ENCODE data around the gene LIN28A. TPM values are rescaled to one million over a fixed set of nuclear protein-coding genes. Genes with fewer than 3 reads are reported as not detected.

Gene LIN28A
- total RNA-seq (2021) (0.15 and 0.39 TPM in 2 replicates), Bru-seq, nascent RNA (percentile 14 among the genes with signal in this experiment), BruChase-seq, experiment 1, labeled RNA remaining after a 2-hour chase (percentile 21 among the genes with signal in this experiment), BruChase-seq, experiment 2, labeled RNA remaining after a 6-hour chase (percentile 15 among the genes with signal in this experiment)
- long read RNA-seq: 0 reads

GRCh38 chr1:26410706-26411623 is at the start of gene LIN28A:
Gene LIN28A, plus strand, starts transcription at chr1:26410817. Its CDS starts 75 bp downstream, at chr1:26410892.
- peaks cover 78% of the 10 kb centered on the region for H3K27me3 ChIP-seq (replicated peaks; ENCODE audit: insufficient read depth, low read depth, low read length, poor library complexity)
- ChIA-PET CTCF (interaction anchor here (1.5 kb wide), 1 partner anchor 9 kb away, joined by 8 read pairs; no protein-coding TSS in a partner anchor), POLR2A (ENCODE audit: low non-redundant PET) (no interaction called here)
- no peak for TF ChIP-seq CTCF (conservative IDR thresholded peaks at IDR 0.05; ENCODE audit: low read depth, low read length)
- TF ChIP-seq EZH2 (IDR thresholded peaks at IDR 0.05; ENCODE audit: borderline replicate concordance, low read depth, low read length, poor library complexity, severe bottlenecking): peak; percentile 96
- no peak for DNase-seq (ENCODE audit: low spot score)
- no peak within 1 kb of the TSS for H3K4me3 ChIP-seq (ENCODE audit: low read depth, low read length, poor library complexity, severe bottlenecking)
- no peaks in the 10 kb centered on the region for H3K9me3 ChIP-seq (ENCODE audit: low read depth, low read length, poor library complexity, severe bottlenecking)
- intact Hi-C loops (cut with micrococcal nuclease; ENCODE audit: unreplicated experiment): no loop called here
- no peaks in the 10 kb centered on the region for H3K36me3 ChIP-seq (ENCODE audit: insufficient read depth, low read length, poor library complexity, severe bottlenecking)
- no peaks in the 10 kb centered on the region for H3K4me1 ChIP-seq (ENCODE audit: insufficient read depth, low read length, poor library complexity, severe bottlenecking)
- BruUV-seq (replicated peaks): no TSS peak
- H3K27ac ChIP-seq (ENCODE audit: low read depth, low read length, poor library complexity, severe bottlenecking): no peak within 1 kb of the TSS

GRCh38 chr1:26361605-26362122 is 49.0 kb upstream of the LIN28A start:
- Histone ChIP-seq H3K27me3 (replicated peaks; ENCODE audit: insufficient read depth, low read depth, low read length, poor library complexity) (peaks cover 29% of the 10 kb centered on the region), H3K9me3 (ENCODE audit: low read depth, low read length, poor library complexity, severe bottlenecking) (no peaks in the 10 kb centered on the region), H3K36me3 (ENCODE audit: insufficient read depth, low read length, poor library complexity, severe bottlenecking) (no peaks in the 10 kb centered on the region), H3K4me3 (ENCODE audit: low read depth, low read length, poor library complexity, severe bottlenecking) (no peak overlapping the region), H3K27ac (ENCODE audit: low read depth, low read length, poor library complexity, severe bottlenecking) (no peak overlapping the region), H3K4me1 (ENCODE audit: insufficient read depth, low read length, poor library complexity, severe bottlenecking) (no peaks in the 10 kb centered on the region)
- CTCF ChIA-PET: interaction anchor here (1.3 kb wide), 1 partner anchor 55 kb away, joined by 4 read pairs; no protein-coding TSS in a partner anchor
- DNase-seq (ENCODE audit: low spot score): no peak
- BruUV-seq (replicated peaks): no TSS peak
- TF ChIP-seq EZH2 (IDR thresholded peaks at IDR 0.05; ENCODE audit: borderline replicate concordance, low read depth, low read length, poor library complexity, severe bottlenecking): no peak
- no peak for TF ChIP-seq CTCF (conservative IDR thresholded peaks at IDR 0.05; ENCODE audit: low read depth, low read length)
- intact Hi-C loops (cut with micrococcal nuclease; ENCODE audit: unreplicated experiment): no loop called here
- POLR2A ChIA-PET (ENCODE audit: low non-redundant PET): no interaction called here

GRCh38 chr1:26362331-26362730 is 48.3 kb upstream of the LIN28A start:
- POLR2A ChIA-PET (ENCODE audit: low non-redundant PET): no interaction called here
- DNase-seq (ENCODE audit: low spot score): no peak
- no peaks in the 10 kb centered on the region for H3K4me1 ChIP-seq (ENCODE audit: insufficient read depth, low read length, poor library complexity, severe bottlenecking)
- CTCF ChIA-PET: interaction anchor here (0.5 to 1.3 kb wide), 3 partner anchors 52 to 232 kb away, joined by 3 to 5 read pairs (median 4); no protein-coding TSS in a partner anchor
- no peak for TF ChIP-seq EZH2 (IDR thresholded peaks at IDR 0.05; ENCODE audit: borderline replicate concordance, low read depth, low read length, poor library complexity, severe bottlenecking)
- TF ChIP-seq CTCF (conservative IDR thresholded peaks at IDR 0.05; ENCODE audit: low read depth, low read length): no peak
- H3K27ac ChIP-seq (ENCODE audit: low read depth, low read length, poor library complexity, severe bottlenecking): no peak overlapping the region
- no TSS peak for BruUV-seq (replicated peaks)
- intact Hi-C loops (cut with micrococcal nuclease; ENCODE audit: unreplicated experiment): no loop called here
- peaks cover 29% of the 10 kb centered on the region for H3K27me3 ChIP-seq (replicated peaks; ENCODE audit: insufficient read depth, low read depth, low read length, poor library complexity)
- no peak overlapping the region for H3K4me3 ChIP-seq (ENCODE audit: low read depth, low read length, poor library complexity, severe bottlenecking)
- no peaks in the 10 kb centered on the region for H3K36me3 ChIP-seq (ENCODE audit: insufficient read depth, low read length, poor library complexity, severe bottlenecking)
- no peaks in the 10 kb centered on the region for H3K9me3 ChIP-seq (ENCODE audit: low read depth, low read length, poor library complexity, severe bottlenecking)
